ENCODE data around the gene SEMA5B. TPM values are rescaled to one million over a fixed set of nuclear protein-coding genes. Genes with fewer than 3 reads are reported as not detected.

Gene SEMA5B
- total RNA-seq, 1 experiment from 2014 or later: 9.4 TPM

DNA sequence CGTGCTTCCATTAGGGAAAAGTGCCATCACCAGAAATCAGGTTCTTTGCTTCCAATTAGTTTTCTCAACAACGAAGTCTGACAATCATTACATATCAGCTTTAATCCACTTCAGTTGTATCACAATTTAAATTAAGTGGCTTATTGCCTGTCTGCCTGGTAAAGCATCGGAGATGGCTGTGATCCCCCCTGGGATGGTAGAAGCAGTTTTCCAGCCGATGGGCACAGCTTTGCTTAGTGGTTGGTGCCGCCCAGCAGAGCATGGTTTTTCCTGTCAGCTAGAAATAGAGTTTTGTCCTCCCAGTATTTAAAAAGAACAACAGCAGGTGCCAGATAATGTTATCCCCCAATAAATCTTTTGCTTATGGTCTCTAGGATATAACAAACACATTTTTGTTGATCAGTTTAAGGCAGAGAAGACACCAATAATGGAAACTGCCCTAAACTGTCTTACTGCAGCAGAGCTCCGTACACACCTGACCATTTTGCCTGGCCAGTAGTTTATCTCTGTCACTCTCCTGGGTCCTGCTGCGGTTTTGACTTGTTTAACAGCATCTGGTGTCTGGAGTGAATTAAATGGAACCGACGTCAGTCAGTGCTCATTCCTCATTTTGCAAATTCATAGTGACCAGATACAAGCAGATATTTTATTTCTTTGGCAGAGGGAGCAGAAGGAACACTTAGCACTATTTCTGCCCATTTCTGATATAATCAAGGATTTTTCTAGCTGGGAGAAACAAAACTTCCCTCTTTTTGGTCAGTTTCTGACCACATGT lies 153.6 kb downstream of the SEMA5B start:
- H3K27me3 ChIP-seq (ENCODE audit: insufficient read depth, low read length): no peaks in the 10 kb centered on the region
- no peak overlapping the region for H3K9ac ChIP-seq (ENCODE audit: extremely low read depth, insufficient read length, low read length)
- peaks cover 8 to 11% of the 10 kb centered on the region in 2 experiments for H3K4me1 Mint-ChIP-seq

More for the DNA sequence above, 153.6 kb downstream of the SEMA5B start:
- H2AK5ac ChIP-seq (ENCODE audit: insufficient read length, low read length): no peak overlapping the region
- H3K4me3 Mint-ChIP-seq: no peak overlapping the region
- no peak overlapping the region for H3K18ac ChIP-seq (ENCODE audit: insufficient read length, low read depth, low read length)
- no CpG with 5 or more reads among the region's 9 CpGs for WGBS (ENCODE audit: extremely low coverage, insufficient read length, low lambda C conversion rate)
- no peak for TF ChIP-seq CTCF (conservative IDR thresholded peaks at IDR 0.05)
- no peak overlapping the region for H4K91ac ChIP-seq (ENCODE audit: insufficient read length, low read depth, low read length)
- H3K27ac Mint-ChIP-seq: no peak overlapping the region; a peak in 1 of 7 replicates
- no peak overlapping the region for H2AFZ ChIP-seq (ENCODE audit: low read length)
- no peak overlapping the region for H3K27ac ChIP-seq (ENCODE audit: insufficient read length, low read depth, low read length)
- no peaks in the 10 kb centered on the region for H3K9me3 ChIP-seq (ENCODE audit: control insufficient read depth, low read depth, low read length)
- H3K4me1 ChIP-seq (ENCODE audit: insufficient read depth, low read length): no peaks in the 10 kb centered on the region
- no peak overlapping the region for H4K8ac ChIP-seq (replicated peaks; ENCODE audit: insufficient read length, low read depth, low read length)
- H3K4ac ChIP-seq (ENCODE audit: low read depth, low read length): no peak overlapping the region
- H3K27me3 Mint-ChIP-seq (ENCODE audit: low read depth): no peaks in the 10 kb centered on the region; the same call in 1 of the 2 replicates
- no peak overlapping the region for H2BK5ac ChIP-seq (ENCODE audit: insufficient read length, low read length)
- H2BK12ac ChIP-seq (ENCODE audit: insufficient read length, low read depth, low read length): no peak overlapping the region
- H2BK15ac ChIP-seq (ENCODE audit: low read depth, low read length): no peak overlapping the region
- no peak overlapping the region for H3K14ac ChIP-seq (ENCODE audit: insufficient read depth, low read length)
- DNase-seq: no peak
- H3K36me3 Mint-ChIP-seq (ENCODE audit: insufficient read depth in 1 of 3, low read depth in 3 of 3): no peaks in the 10 kb centered on the region
- no peaks in the 10 kb centered on the region for H3K79me2 ChIP-seq (ENCODE audit: insufficient read depth, low read length)
- H2BK20ac ChIP-seq (ENCODE audit: low read depth, low read length, poor library complexity, severe bottlenecking): no peak overlapping the region
- H4K20me1 ChIP-seq (ENCODE audit: control insufficient read depth, insufficient read depth, insufficient read length): no peaks in the 10 kb centered on the region
- H3K23ac ChIP-seq (ENCODE audit: insufficient read length, low read depth, low read length): no peak overlapping the region
- H3K56ac ChIP-seq (ENCODE audit: insufficient read length, low read depth, low read length): no peak overlapping the region
- no peak overlapping the region for H4K5ac ChIP-seq (ENCODE audit: insufficient read length, low read depth, low read length)
- H3K4me2 ChIP-seq (ENCODE audit: insufficient read depth, insufficient read length, low read length): no peak overlapping the region
- no peak overlapping the region for H3T11ph ChIP-seq (ENCODE audit: low read length)
- H3K79me1 ChIP-seq (ENCODE audit: insufficient read depth, low read depth, low read length, poor library complexity, severe bottlenecking): no peaks in the 10 kb centered on the region
- no peaks in the 10 kb centered on the region for H3K9me3 Mint-ChIP-seq
- no peaks in the 10 kb centered on the region for H3K23me2 ChIP-seq (ENCODE audit: insufficient read length, low read depth, low read length, poor library complexity, severe bottlenecking)
- H2BK120ac ChIP-seq (ENCODE audit: low read depth, low read length, poor library complexity, severe bottlenecking): no peak overlapping the region

All from H9 (cell line).